Activated CD4-positive, alpha-beta memory T cell treated with anti-CD3 and anti-CD28 coated beads, Interleukin-2, amount 10 ng/mL, durations not matched to agents 7 days and 5 days (primary cell): Measurements from ENCODE around the gene NLGN1. TPM values are rescaled to one million over a fixed set of nuclear protein-coding genes. Genes with fewer than 3 reads are reported as not detected.
"Not testable (repeated sequence)": the region's sequence is repeated elsewhere in the genome, so short reads cannot be mapped to it uniquely, and the experiment has no call there.

Source experiments
- CTCF ChIA-PET: fragments of 350-600 bp; sonication (Branson Sonifier 250); formaldehyde crosslinking; loops from one replicate; lab custom pipeline; 2021; ENCODE audit warnings: antibody characterized with exemption, inconsistent platforms; lab: Charles Lee
- POLR2A ChIA-PET: fragments of 350-600 bp; sonication (Branson Sonifier 250); formaldehyde crosslinking; loops from one replicate; lab custom pipeline; 2021; ENCODE audit warnings: antibody characterized with exemption; lab: Charles Lee
- DNase-seq: peaks from one replicate; pipeline ENCODE4 v3.0.0-alpha.2; 2020
- H3K27ac Mint-ChIP-seq: one replicate; pipeline ENCODE4 v1.8.0; 2021; ENCODE audit warnings: mild to moderate bottlenecking, mixed read lengths
- H3K27me3 Mint-ChIP-seq: one replicate; pipeline ENCODE4 v1.8.0; 2021; ENCODE audit warnings: mixed read lengths
- H3K36me3 Mint-ChIP-seq: one replicate; pipeline ENCODE4 v1.8.0; 2021; ENCODE audit warnings: low read depth, mixed read lengths
- H3K4me1 Mint-ChIP-seq: one replicate; pipeline ENCODE4 v1.8.0; 2021; ENCODE audit warnings: mixed read lengths
- H3K4me3 Mint-ChIP-seq: one replicate; pipeline ENCODE4 v1.8.0; 2021; ENCODE audit warnings: mild to moderate bottlenecking, mixed read lengths
- H3K9me3 Mint-ChIP-seq: one replicate; pipeline ENCODE4 v1.8.0; 2021; ENCODE audit warnings: mixed read lengths
- total RNA-seq, 2 experiments: library from RNA; stranded (reverse); gene quantifications; one replicate each; pipeline ENCODE4 v1.2.3, GENCODE V29; 2021

NLGN1 gene
- total RNA-seq, 2 experiments from 2014 or later = not detected

- no peak overlapping the region for H3K27ac Mint-ChIP-seq
- no peak for DNase-seq
- H3K36me3 Mint-ChIP-seq = no peaks in the 10 kb centered on the region
- H3K27me3 Mint-ChIP-seq = no peaks in the 10 kb centered on the region
- no peaks in the 10 kb centered on the region for H3K4me1 Mint-ChIP-seq
- ChIA-PET CTCF (no interaction called here), POLR2A (no interaction called here)
- H3K4me3 Mint-ChIP-seq = no peak overlapping the region
- peaks cover 2% of the 10 kb centered on the region for H3K9me3 Mint-ChIP-seq
Measured at GRCh38 chr3:173465112-173465511, 67.6 kb downstream of the NLGN1 start.

- Mint-ChIP-seq H3K9me3 (peaks cover 2% of the 10 kb centered on the region), H3K4me3 (no peak overlapping the region), H3K27me3 (no peaks in the 10 kb centered on the region), H3K36me3 (no peaks in the 10 kb centered on the region), H3K27ac (no peak overlapping the region), H3K4me1 (no peaks in the 10 kb centered on the region)
- CTCF ChIA-PET = interaction anchor here (0.5 kb wide), 1 partner anchor 354 kb away, joined by 4 read pairs; no protein-coding TSS in a partner anchor
- no peak for DNase-seq
- POLR2A ChIA-PET = no interaction called here
Measured at GRCh38 chr3:173465898-173466678, 68.5 kb downstream of the NLGN1 start.

- ChIA-PET POLR2A (no interaction called here), CTCF (no interaction called here)
- no peaks in the 10 kb centered on the region for H3K27me3 Mint-ChIP-seq
- peaks cover 2% of the 10 kb centered on the region for H3K9me3 Mint-ChIP-seq
- no peaks in the 10 kb centered on the region for H3K36me3 Mint-ChIP-seq
- H3K27ac Mint-ChIP-seq = no peak overlapping the region
- H3K4me1 Mint-ChIP-seq = no peaks in the 10 kb centered on the region
- DNase-seq = no peak
- no peak overlapping the region for H3K4me3 Mint-ChIP-seq
Measured at GRCh38 chr3:173467501-173467900, 70.0 kb downstream of the NLGN1 start.

GRCh38 chr3:173473237-173473636, 75.7 kb downstream of the NLGN1 start:
- no peaks in the 10 kb centered on the region for H3K36me3 Mint-ChIP-seq
- no peaks in the 10 kb centered on the region for H3K4me1 Mint-ChIP-seq
- ChIA-PET CTCF (no interaction called here), POLR2A (no interaction called here)
- H3K9me3 Mint-ChIP-seq = peaks cover 4% of the 10 kb centered on the region
- H3K4me3 Mint-ChIP-seq = no peak overlapping the region
- no peaks in the 10 kb centered on the region for H3K27me3 Mint-ChIP-seq
- no peak for DNase-seq
- H3K27ac Mint-ChIP-seq = no peak overlapping the region

- ChIA-PET CTCF (no interaction called here), POLR2A (no interaction called here)
- no peaks in the 10 kb centered on the region for H3K36me3 Mint-ChIP-seq
- H3K27me3 Mint-ChIP-seq = no peaks in the 10 kb centered on the region
- DNase-seq = no peak
- H3K27ac Mint-ChIP-seq = no peak overlapping the region
- no peaks in the 10 kb centered on the region for H3K4me1 Mint-ChIP-seq
- H3K9me3 Mint-ChIP-seq = peaks cover 4% of the 10 kb centered on the region
- no peak overlapping the region for H3K4me3 Mint-ChIP-seq
Measured at GRCh38 chr3:173479301-173479700, 81.8 kb downstream of the NLGN1 start.

GRCh38 chr3:173501931-173502489, 104.5 kb downstream of the NLGN1 start:
- Mint-ChIP-seq H3K4me1 (no peaks in the 10 kb centered on the region), H3K4me3 (no peak overlapping the region), H3K27ac (no peak overlapping the region), H3K27me3 (no peaks in the 10 kb centered on the region), H3K36me3 (no peaks in the 10 kb centered on the region), H3K9me3 (no peaks in the 10 kb centered on the region)
- ChIA-PET POLR2A (no interaction called here), CTCF (no interaction called here)
- no peak for DNase-seq

- ChIA-PET POLR2A (no interaction called here), CTCF (no interaction called here)
- H3K4me1 Mint-ChIP-seq = no peaks in the 10 kb centered on the region
- no peak for DNase-seq
- no peaks in the 10 kb centered on the region for H3K9me3 Mint-ChIP-seq
- H3K36me3 Mint-ChIP-seq = no peaks in the 10 kb centered on the region
- H3K27ac Mint-ChIP-seq = no peak overlapping the region
- H3K27me3 Mint-ChIP-seq = no peaks in the 10 kb centered on the region
- H3K4me3 Mint-ChIP-seq = no peak overlapping the region
Measured at GRCh38 chr3:173502983-173503568, 105.5 kb downstream of the NLGN1 start.

- Mint-ChIP-seq H3K4me3 (no peak overlapping the region), H3K27ac (no peak overlapping the region), H3K36me3 (no peaks in the 10 kb centered on the region), H3K4me1 (no peaks in the 10 kb centered on the region), H3K9me3 (no peaks in the 10 kb centered on the region), H3K27me3 (no peaks in the 10 kb centered on the region)
- POLR2A ChIA-PET = no interaction called here
- CTCF ChIA-PET = no interaction called here
- DNase-seq = no peak
Measured at GRCh38 chr3:173510565-173510964, 113.0 kb downstream of the NLGN1 start.

GRCh38 chr3:173513123-173513522, 115.6 kb downstream of the NLGN1 start:
- DNase-seq = no peak
- Mint-ChIP-seq H3K36me3 (no peaks in the 10 kb centered on the region), H3K27me3 (no peaks in the 10 kb centered on the region), H3K9me3 (no peaks in the 10 kb centered on the region), H3K27ac (no peak overlapping the region), H3K4me1 (no peaks in the 10 kb centered on the region), H3K4me3 (no peak overlapping the region)
- POLR2A ChIA-PET = no interaction called here
- CTCF ChIA-PET = no interaction called here

GRCh38 chr3:173529062-173529711, 131.6 kb downstream of the NLGN1 start:
- Mint-ChIP-seq H3K36me3 (no peaks in the 10 kb centered on the region), H3K9me3 (peaks cover 12% of the 10 kb centered on the region), H3K4me3 (no peak overlapping the region), H3K27me3 (no peaks in the 10 kb centered on the region), H3K4me1 (no peaks in the 10 kb centered on the region), H3K27ac (no peak overlapping the region)
- ChIA-PET CTCF (no interaction called here), POLR2A (no interaction called here)
- no peak for DNase-seq

GRCh38 chr3:173531602-173532001, 134.1 kb downstream of the NLGN1 start:
- H3K4me1 Mint-ChIP-seq = no peaks in the 10 kb centered on the region
- ChIA-PET CTCF (no interaction called here), POLR2A (no interaction called here)
- no peaks in the 10 kb centered on the region for H3K27me3 Mint-ChIP-seq
- peaks cover 5% of the 10 kb centered on the region for H3K9me3 Mint-ChIP-seq
- H3K27ac Mint-ChIP-seq = no peak overlapping the region
- no peak overlapping the region for H3K4me3 Mint-ChIP-seq
- no peaks in the 10 kb centered on the region for H3K36me3 Mint-ChIP-seq
- no peak for DNase-seq

- no peak overlapping the region for H3K4me3 Mint-ChIP-seq
Measured at GRCh38 chr3:173538410-173538809, 140.9 kb downstream of the NLGN1 start.

GRCh38 chr3:173545590-173545989, 148.0 kb downstream of the NLGN1 start:
- H3K27ac Mint-ChIP-seq, H3K4me1 Mint-ChIP-seq, H3K36me3 Mint-ChIP-seq, DNase-seq, H3K4me3 Mint-ChIP-seq, CTCF ChIA-PET, H3K9me3 Mint-ChIP-seq, H3K27me3 Mint-ChIP-seq, POLR2A ChIA-PET: not testable (repeated sequence)

More at GRCh38 chr3:173538410-173538809, 140.9 kb downstream of the NLGN1 start:
- Mint-ChIP-seq H3K36me3 (no peaks in the 10 kb centered on the region), H3K4me1 (no peaks in the 10 kb centered on the region), H3K27me3 (no peaks in the 10 kb centered on the region), H3K9me3 (no peaks in the 10 kb centered on the region), H3K27ac (no peak overlapping the region)
- ChIA-PET CTCF (no interaction called here), POLR2A (no interaction called here)
- DNase-seq = no peak
